ENCODE data around the gene P2RY8.

P2RY8 gene

DNA sequence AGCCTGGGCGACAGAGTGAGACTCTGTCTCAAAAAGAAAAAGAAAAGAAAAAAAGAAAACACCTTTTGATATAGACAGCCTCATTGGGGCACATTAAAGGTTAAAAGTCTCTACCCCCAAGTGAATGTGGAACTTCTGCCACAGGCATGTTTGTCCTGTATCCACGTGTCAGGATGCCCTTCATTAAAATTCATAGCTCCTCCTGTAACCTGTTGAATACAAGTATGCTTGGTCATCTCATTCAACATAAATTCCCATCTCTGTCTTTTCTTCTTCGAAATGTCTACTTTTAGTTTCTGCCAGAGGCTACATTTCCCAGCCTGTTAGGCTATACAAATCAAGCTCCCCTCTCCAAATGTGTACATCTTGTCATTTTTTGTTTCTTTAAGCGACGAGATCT, 25.8 kb downstream of the P2RY8 start:
- Histone ChIP-seq H3K23ac (ENCODE audit: low read length) (no peak overlapping the region), H3K9ac (ENCODE audit: low read length) (no peak overlapping the region), H3K79me1 (ENCODE audit: low read length) (no peaks in the 10 kb centered on the region), H3K36me3 (ENCODE audit: control insufficient read depth, insufficient read depth, low read length) (no peaks in the 10 kb centered on the region), H3K18ac (ENCODE audit: low read length) (no peak overlapping the region), H3K4ac (ENCODE audit: low read depth, low read length) (no peak overlapping the region), H3K27ac (ENCODE audit: low read depth, low read length) (no peak overlapping the region), H3K4me1 (ENCODE audit: control insufficient read depth, low read depth, low read length) (no peaks in the 10 kb centered on the region), H2BK5ac (ENCODE audit: low read length) (no peak overlapping the region), H3K4me3 (ENCODE audit: low read length) (no peak overlapping the region), H3K27me3 (ENCODE audit: insufficient read depth, low read length, poor library complexity) (no peaks in the 10 kb centered on the region), H3K56ac (ENCODE audit: low read length) (no peak overlapping the region), H2BK120ac (ENCODE audit: low read depth, low read length) (no peak overlapping the region), H4K8ac (ENCODE audit: low read depth, low read length) (no peak overlapping the region), H3K4me2 (ENCODE audit: low read length) (no peak overlapping the region), H3K79me2 (ENCODE audit: control insufficient read depth, insufficient read depth, low read length) (no peaks in the 10 kb centered on the region), H2BK15ac (replicated peaks; ENCODE audit: low read depth) (no peak overlapping the region), H2AK5ac (ENCODE audit: low read length) (no peak overlapping the region), H4K5ac (ENCODE audit: low read length) (no peak overlapping the region)
- no CpG with 5 or more reads among the region's 5 CpGs for WGBS (ENCODE audit: extremely low coverage, insufficient coverage, low lambda C conversion rate)
- DNase-seq: no peak

DNA sequence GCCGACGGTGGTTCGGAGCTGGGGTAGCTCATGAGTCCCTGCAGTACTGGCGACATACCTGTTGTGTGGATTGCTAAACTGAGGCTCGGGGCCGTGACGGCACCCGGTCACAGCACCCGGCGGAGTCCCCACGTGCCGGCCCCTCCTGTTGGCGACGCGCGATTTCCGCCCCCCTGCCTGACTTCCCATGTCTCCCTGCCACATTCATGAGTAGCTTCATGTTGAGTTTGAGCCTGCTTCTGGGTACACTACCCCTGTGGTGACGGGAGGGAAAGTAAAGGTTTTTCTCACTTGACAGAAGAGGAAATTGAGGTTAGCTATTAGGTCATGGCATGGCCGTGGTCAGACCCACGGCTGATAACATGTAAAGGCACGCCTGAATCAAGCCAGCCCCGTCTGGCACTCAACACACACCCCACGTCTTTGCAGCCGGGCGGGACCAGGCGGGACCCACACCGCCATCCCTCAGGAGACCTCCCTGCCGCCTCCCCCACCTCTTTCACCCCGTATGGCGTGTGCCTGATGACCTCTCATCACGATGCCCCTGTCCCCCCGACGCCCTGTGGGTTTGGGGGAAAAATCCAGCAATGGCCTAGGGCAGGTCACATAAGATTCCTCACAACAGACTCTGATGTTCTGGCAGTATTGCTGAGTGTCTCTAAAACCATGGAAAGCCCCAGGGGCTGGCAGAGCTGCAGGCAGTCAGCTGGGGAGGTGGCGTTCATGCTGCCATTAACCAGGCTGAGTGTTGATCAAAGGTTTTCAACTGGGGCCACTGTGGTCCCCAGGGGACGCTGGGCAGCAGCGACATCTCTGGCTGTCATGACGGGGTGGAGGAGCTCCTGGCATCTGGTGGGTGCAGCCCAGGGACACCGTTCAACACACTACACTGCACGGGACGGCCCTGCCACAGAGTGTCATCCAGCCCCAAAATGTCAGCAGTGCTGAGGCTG, 29.2 kb downstream of the P2RY8 start:
- H3K79me1 ChIP-seq (ENCODE audit: low read length): no peaks in the 10 kb centered on the region
- no peak overlapping the region for H4K5ac ChIP-seq (ENCODE audit: low read length)
- H3K4me1 ChIP-seq (ENCODE audit: control insufficient read depth, low read depth, low read length): no peaks in the 10 kb centered on the region
- no peak overlapping the region for H4K8ac ChIP-seq (ENCODE audit: low read depth, low read length)
- H3K36me3 ChIP-seq (ENCODE audit: control insufficient read depth, insufficient read depth, low read length): no peaks in the 10 kb centered on the region
- H2BK5ac ChIP-seq (ENCODE audit: low read length): no peak overlapping the region
- H3K56ac ChIP-seq (ENCODE audit: low read length): no peak overlapping the region
- no CpG with 5 or more reads among the region's 40 CpGs for WGBS (ENCODE audit: extremely low coverage, insufficient coverage, low lambda C conversion rate)
- no peaks in the 10 kb centered on the region for H3K79me2 ChIP-seq (ENCODE audit: control insufficient read depth, insufficient read depth, low read length)
- H3K4me3 ChIP-seq (ENCODE audit: low read length): no peak overlapping the region
- H3K27me3 ChIP-seq (ENCODE audit: insufficient read depth, low read length, poor library complexity): no peaks in the 10 kb centered on the region
- H2BK15ac ChIP-seq (replicated peaks; ENCODE audit: low read depth): no peak overlapping the region
- no peak for DNase-seq
- H2AK5ac ChIP-seq (ENCODE audit: low read length): no peak overlapping the region
- H2BK120ac ChIP-seq (ENCODE audit: low read depth, low read length): no peak overlapping the region
- no peak overlapping the region for H3K27ac ChIP-seq (ENCODE audit: low read depth, low read length)
- H3K9ac ChIP-seq (ENCODE audit: low read length): no peak overlapping the region
- no peak overlapping the region for H3K4ac ChIP-seq (ENCODE audit: low read depth, low read length)
- H3K18ac ChIP-seq (ENCODE audit: low read length): no peak overlapping the region
- no peak overlapping the region for H3K23ac ChIP-seq (ENCODE audit: low read length)
- H3K4me2 ChIP-seq (ENCODE audit: low read length): no peak overlapping the region

DNA sequence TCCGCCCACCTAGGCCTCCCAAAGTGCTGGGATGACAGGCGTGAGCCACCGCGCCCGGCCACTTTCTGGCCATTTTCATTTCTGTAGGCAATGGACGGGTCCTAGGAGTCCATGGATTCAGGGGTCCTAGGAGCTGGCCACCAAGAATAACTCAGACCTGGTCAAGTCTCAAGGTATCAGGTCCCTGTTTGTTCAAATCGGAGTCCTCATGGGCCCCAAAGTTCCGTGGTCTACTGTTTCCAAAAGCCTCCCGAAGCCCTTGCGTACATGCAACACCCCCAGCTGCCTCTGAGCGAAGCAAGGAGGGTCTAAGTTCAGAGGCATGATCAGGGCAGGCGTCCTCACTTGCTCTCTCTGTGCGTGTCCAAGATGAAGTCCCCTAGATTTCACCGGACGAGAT, 30.1 kb downstream of the P2RY8 start:
- H2BK5ac ChIP-seq (ENCODE audit: low read length): no peak overlapping the region
- no peak overlapping the region for H2BK15ac ChIP-seq (replicated peaks; ENCODE audit: low read depth)
- H3K23ac ChIP-seq (ENCODE audit: low read length): no peak overlapping the region
- H4K8ac ChIP-seq (ENCODE audit: low read depth, low read length): no peak overlapping the region
- no peak overlapping the region for H3K4me2 ChIP-seq (ENCODE audit: low read length)
- H3K36me3 ChIP-seq (ENCODE audit: control insufficient read depth, insufficient read depth, low read length): no peaks in the 10 kb centered on the region
- no peak overlapping the region for H4K5ac ChIP-seq (ENCODE audit: low read length)
- WGBS (ENCODE audit: extremely low coverage, insufficient coverage, low lambda C conversion rate): no CpG with 5 or more reads among the region's 15 CpGs
- no peak overlapping the region for H2AK5ac ChIP-seq (ENCODE audit: low read length)
- H3K18ac ChIP-seq (ENCODE audit: low read length): no peak overlapping the region
- no peak overlapping the region for H3K56ac ChIP-seq (ENCODE audit: low read length)
- H3K79me1 ChIP-seq (ENCODE audit: low read length): no peaks in the 10 kb centered on the region
- DNase-seq: no peak
- no peak overlapping the region for H2BK120ac ChIP-seq (ENCODE audit: low read depth, low read length)
- H3K27me3 ChIP-seq (ENCODE audit: insufficient read depth, low read length, poor library complexity): no peaks in the 10 kb centered on the region
- H3K4me3 ChIP-seq (ENCODE audit: low read length): no peak overlapping the region
- H3K4me1 ChIP-seq (ENCODE audit: control insufficient read depth, low read depth, low read length): no peaks in the 10 kb centered on the region
- no peaks in the 10 kb centered on the region for H3K79me2 ChIP-seq (ENCODE audit: control insufficient read depth, insufficient read depth, low read length)
- no peak overlapping the region for H3K9ac ChIP-seq (ENCODE audit: low read length)
- H3K27ac ChIP-seq (ENCODE audit: low read depth, low read length): no peak overlapping the region
- no peak overlapping the region for H3K4ac ChIP-seq (ENCODE audit: low read depth, low read length)

DNA sequence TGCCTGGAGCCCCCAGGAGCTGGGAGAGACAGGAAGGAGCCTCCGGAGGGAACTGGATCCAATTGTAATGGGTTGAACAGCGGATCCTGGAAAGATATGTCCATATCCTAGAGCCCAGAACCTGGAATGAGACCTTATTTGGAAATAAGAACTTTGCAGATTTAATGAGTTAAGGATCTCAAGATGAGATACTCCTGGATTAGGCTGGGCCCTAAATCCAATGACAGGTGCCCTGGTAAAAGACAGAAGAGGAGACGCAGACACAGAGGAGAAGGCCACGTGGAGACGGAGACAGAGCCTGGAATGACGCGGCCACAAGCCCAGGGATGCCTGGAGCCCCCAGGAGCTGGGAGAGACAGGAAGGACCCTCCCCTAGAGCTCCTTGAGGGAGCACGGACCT, 34.1 kb downstream of the P2RY8 start:
- Histone ChIP-seq H3K9ac (ENCODE audit: low read length) (no peak overlapping the region), H2AK5ac (ENCODE audit: low read length) (no peak overlapping the region), H3K27me3 (ENCODE audit: insufficient read depth, low read length, poor library complexity) (no peaks in the 10 kb centered on the region), H3K79me1 (ENCODE audit: low read length) (no peaks in the 10 kb centered on the region), H2BK120ac (ENCODE audit: low read depth, low read length) (no peak overlapping the region), H3K27ac (ENCODE audit: low read depth, low read length) (no peak overlapping the region), H3K36me3 (ENCODE audit: control insufficient read depth, insufficient read depth, low read length) (no peaks in the 10 kb centered on the region), H3K4me1 (ENCODE audit: control insufficient read depth, low read depth, low read length) (no peaks in the 10 kb centered on the region), H3K56ac (ENCODE audit: low read length) (no peak overlapping the region), H4K5ac (ENCODE audit: low read length) (no peak overlapping the region), H2BK15ac (replicated peaks; ENCODE audit: low read depth) (no peak overlapping the region), H3K23ac (ENCODE audit: low read length) (no peak overlapping the region), H3K18ac (ENCODE audit: low read length) (no peak overlapping the region), H3K79me2 (ENCODE audit: control insufficient read depth, insufficient read depth, low read length) (no peaks in the 10 kb centered on the region), H4K8ac (ENCODE audit: low read depth, low read length) (no peak overlapping the region), H3K4me3 (ENCODE audit: low read length) (no peak overlapping the region), H2BK5ac (ENCODE audit: low read length) (no peak overlapping the region), H3K4me2 (ENCODE audit: low read length) (no peak overlapping the region), H3K4ac (ENCODE audit: low read depth, low read length) (no peak overlapping the region)
- no peak for DNase-seq
- WGBS (ENCODE audit: extremely low coverage, insufficient coverage, low lambda C conversion rate): no CpG with 5 or more reads among the region's 8 CpGs

DNA sequence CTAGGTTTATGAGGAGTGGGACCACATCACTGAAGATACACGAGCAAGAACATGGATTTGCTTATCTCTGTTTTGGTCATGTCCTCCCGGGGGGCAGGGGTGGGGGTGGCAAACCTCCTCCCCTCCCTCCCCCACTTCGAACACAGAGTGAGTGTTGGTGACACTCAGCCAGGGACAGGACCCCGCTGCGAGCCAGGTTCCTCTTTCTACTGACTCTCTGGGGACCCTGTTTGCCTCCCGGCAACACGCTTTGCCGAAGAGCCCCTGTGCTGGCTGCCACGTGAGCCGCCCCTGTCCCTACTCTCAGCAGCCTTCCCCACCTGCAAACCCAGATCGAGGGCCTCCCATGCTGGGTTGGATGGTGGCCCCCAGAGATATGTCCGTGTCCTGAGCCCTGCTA, 34.7 kb downstream of the P2RY8 start:
- Histone ChIP-seq H4K5ac (ENCODE audit: low read length) (no peak overlapping the region), H2AK5ac (ENCODE audit: low read length) (no peak overlapping the region), H3K56ac (ENCODE audit: low read length) (no peak overlapping the region), H3K79me1 (ENCODE audit: low read length) (no peaks in the 10 kb centered on the region), H3K27me3 (ENCODE audit: insufficient read depth, low read length, poor library complexity) (no peaks in the 10 kb centered on the region), H2BK15ac (replicated peaks; ENCODE audit: low read depth) (no peak overlapping the region), H3K27ac (ENCODE audit: low read depth, low read length) (no peak overlapping the region), H3K4me1 (ENCODE audit: control insufficient read depth, low read depth, low read length) (no peaks in the 10 kb centered on the region), H2BK5ac (ENCODE audit: low read length) (no peak overlapping the region), H2BK120ac (ENCODE audit: low read depth, low read length) (no peak overlapping the region), H3K79me2 (ENCODE audit: control insufficient read depth, insufficient read depth, low read length) (no peaks in the 10 kb centered on the region), H3K4ac (ENCODE audit: low read depth, low read length) (no peak overlapping the region), H3K23ac (ENCODE audit: low read length) (no peak overlapping the region), H4K8ac (ENCODE audit: low read depth, low read length) (no peak overlapping the region), H3K36me3 (ENCODE audit: control insufficient read depth, insufficient read depth, low read length) (no peaks in the 10 kb centered on the region), H3K4me3 (ENCODE audit: low read length) (no peak overlapping the region), H3K9ac (ENCODE audit: low read length) (no peak overlapping the region), H3K4me2 (ENCODE audit: low read length) (no peak overlapping the region), H3K18ac (ENCODE audit: low read length) (no peak overlapping the region)
- no CpG with 5 or more reads among the region's 12 CpGs for WGBS (ENCODE audit: extremely low coverage, insufficient coverage, low lambda C conversion rate)
- no peak for DNase-seq
